ENCODE data around the gene TMEM33.

- TF ChIP-seq CTCF (IDR thresholded peaks at IDR 0.05) (no peak), POLR2A (IDR thresholded peaks at IDR 0.05) (no peak), POLR2AphosphoS5 (IDR thresholded peaks at IDR 0.05; ENCODE audit: insufficient read depth in 1 of 2, low read depth in 1 of 2) (no peak)
These were observed 38.6 kb upstream of the TMEM33 start for GRCh38 chr4:41896648-41897047.

Measured in vagina (tissue), 2 donors.